PC-9 (cell line): ENCODE measurements around the gene ITGAD.

Experiments used
- CTCF ChIP-seq: fragments of 200-600 bp; sonication (generic); conservative IDR thresholded peaks from 2 replicates; pipeline ENCODE4 v1.6.1; 2017; ENCODE audit warnings: mixed run types, antibody characterized with exemption, mild to moderate bottlenecking, moderate library complexity
- EZH2 ChIP-seq: fragments of 200-600 bp; sonication (generic); IDR thresholded peaks from 2 replicates; pipeline ENCODE4 v1.8.0; 2017; ENCODE audit warnings: antibody characterized with exemption, low read depth

GRCh38 chr16:31461921-31462804 is 69.0 kb downstream of the ITGAD start:
- TF ChIP-seq CTCF (no peak), EZH2 (no peak)
